Measurements from ENCODE around the gene ADI1.
"Not testable (repeated sequence)": the region's sequence is repeated elsewhere in the genome, so short reads cannot be mapped to it uniquely, and the experiment has no call there.

Gene ADI1

DNA sequence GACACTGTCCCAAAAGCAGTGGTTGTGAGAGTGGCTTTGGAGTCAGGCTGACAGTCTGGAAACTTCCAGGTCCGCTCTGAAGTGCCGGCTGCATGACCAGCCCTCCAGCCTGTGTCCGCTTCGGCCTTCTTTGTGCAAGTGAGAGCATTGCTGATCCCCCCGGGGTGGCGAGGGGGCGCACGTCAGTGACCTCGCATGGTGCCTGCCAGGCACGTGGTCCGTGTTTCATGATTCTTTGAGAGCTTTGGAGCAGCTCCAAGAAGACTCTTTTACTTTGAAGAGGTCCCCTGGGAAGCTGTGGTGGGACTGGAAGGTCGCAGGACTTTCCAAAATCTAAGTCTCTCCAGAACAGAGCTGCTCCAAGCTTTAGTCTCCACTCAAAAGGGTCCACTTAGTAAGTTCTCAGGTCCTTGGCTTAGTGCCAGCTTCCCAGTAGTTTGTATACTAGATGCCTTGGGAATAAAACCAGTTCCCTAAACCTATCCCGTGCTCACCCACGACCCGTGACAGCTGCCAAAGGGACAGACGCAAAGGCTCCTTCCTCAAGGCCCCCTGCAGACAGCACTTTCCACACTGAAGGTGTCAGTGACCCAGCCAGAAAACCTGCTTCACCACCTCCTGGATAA is 68.8 kb downstream of the ADI1 start:
- no peak for DNase-seq (ENCODE audit: low read depth)
- no peak overlapping the region for H3K4me3 ChIP-seq (ENCODE audit: low read length)
- TF ChIP-seq, protein P1, sequence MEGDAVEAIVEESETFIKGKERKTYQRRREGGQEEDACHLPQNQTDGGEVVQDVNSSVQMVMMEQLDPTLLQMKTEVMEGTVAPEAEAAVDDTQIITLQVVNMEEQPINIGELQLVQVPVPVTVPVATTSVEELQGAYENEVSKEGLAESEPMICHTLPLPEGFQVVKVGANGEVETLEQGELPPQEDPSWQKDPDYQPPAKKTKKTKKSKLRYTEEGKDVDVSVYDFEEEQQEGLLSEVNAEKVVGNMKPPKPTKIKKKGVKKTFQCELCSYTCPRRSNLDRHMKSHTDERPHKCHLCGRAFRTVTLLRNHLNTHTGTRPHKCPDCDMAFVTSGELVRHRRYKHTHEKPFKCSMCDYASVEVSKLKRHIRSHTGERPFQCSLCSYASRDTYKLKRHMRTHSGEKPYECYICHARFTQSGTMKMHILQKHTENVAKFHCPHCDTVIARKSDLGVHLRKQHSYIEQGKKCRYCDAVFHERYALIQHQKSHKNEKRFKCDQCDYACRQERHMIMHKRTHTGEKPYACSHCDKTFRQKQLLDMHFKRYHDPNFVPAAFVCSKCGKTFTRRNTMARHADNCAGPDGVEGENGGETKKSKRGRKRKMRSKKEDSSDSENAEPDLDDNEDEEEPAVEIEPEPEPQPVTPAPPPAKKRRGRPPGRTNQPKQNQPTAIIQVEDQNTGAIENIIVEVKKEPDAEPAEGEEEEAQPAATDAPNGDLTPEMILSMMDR (conservative IDR thresholded peaks at IDR 0.05; ENCODE audit: low read depth, low read length): no peak

DNA sequence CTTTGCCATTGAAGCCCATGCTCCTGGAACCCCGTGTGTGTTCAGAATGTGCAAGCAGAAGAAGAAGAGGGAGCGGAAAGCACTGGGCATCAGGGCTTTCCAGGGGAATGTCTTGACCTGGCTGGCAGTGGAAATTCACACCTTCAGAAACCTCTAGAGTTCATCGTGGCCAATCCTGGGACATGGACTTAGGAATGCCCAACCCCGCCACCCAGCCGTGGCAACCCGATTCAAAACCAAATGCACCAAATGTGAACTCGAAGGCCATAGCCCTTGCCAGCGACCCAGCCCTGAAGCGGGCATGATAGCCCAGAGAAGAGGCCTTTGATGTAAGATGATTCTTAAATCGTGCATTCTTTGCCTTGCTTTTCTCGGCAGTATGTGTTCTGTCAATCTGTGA is 69.4 kb downstream of the ADI1 start:
- DNase-seq (ENCODE audit: low read depth): no peak
- TF ChIP-seq, protein P1 (conservative IDR thresholded peaks at IDR 0.05; ENCODE audit: low read depth, low read length): no peak
- H3K4me3 ChIP-seq (ENCODE audit: low read length): no peak overlapping the region

DNA sequence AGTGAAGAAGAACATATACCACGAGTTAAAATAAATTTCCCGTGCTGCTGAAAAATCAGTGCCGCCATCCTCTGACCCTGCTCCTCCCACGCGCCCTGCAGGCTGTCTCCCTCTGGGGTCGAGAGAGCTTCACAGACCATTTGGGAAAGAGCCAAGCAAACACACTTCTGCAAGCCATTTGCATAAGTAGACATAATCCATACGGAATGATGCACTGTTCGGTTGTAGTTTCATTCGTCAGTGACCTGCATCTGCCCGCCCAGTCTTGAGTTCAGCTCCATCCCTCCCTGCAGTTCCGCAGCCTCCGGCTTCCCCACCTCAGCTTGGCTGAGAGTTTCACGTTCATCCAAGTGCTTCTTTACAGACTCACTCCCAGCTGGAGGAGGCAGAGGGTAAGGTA is 70.2 kb downstream of the ADI1 start:
- no peak for DNase-seq (ENCODE audit: low read depth)
- TF ChIP-seq, protein P1 (conservative IDR thresholded peaks at IDR 0.05; ENCODE audit: low read depth, low read length): no peak
- no peak overlapping the region for H3K4me3 ChIP-seq (ENCODE audit: low read length)

GRCh38 chr2:3448441-3448911 is 70.9 kb downstream of the ADI1 start:
- not testable (repeated sequence) for DNase-seq (ENCODE audit: low read depth); H3K4me3 ChIP-seq (ENCODE audit: low read length)

DNA sequence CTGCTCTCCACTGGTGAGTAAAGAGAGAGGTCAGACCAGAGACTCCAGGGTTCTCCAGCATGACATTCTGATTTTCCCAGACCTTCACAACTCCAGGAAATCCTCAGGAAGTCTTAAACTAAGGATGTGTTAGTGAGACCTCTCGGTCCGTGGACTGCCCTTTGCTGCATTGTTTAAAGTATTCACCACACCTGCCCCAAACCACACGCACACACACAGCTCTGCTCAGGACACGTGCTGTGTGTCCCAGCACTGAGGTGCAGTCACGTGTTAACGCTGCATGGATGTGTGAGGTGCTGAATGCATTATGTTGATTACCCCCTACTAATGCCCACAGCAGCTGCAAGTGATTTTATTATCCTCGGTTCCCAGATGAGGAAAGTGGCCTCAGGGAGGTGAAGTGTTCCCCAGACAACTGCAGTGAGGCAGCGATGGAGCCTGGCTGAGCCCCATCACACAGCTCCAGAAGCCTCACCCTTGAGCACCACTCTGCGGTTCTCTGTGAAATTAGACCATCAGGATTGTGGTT is 71.5 kb downstream of the ADI1 start:
- DNase-seq (ENCODE audit: low read depth): no peak
- H3K4me3 ChIP-seq (ENCODE audit: low read length): no peak overlapping the region
- TF ChIP-seq, protein P1 (conservative IDR thresholded peaks at IDR 0.05; ENCODE audit: low read depth, low read length): no peak
